HFFc6 (cell line): Measurements from ENCODE around the gene TUBA4B. TPM values are rescaled to one million over a fixed set of nuclear protein-coding genes. Genes with fewer than 3 reads are reported as not detected.
A peak's percentile ranks its signal among the peaks of the same experiment; 100 is the strongest.

Experiments used
- DNase-seq: peaks from one replicate; pipeline ENCODE4 v3.0.0-alpha.2; 2018
- H3K27ac Mint-ChIP-seq: 2 replicates; pipeline ENCODE4 v1.8.0; 2020; ENCODE audit warnings: mild to moderate bottlenecking, mixed read lengths
- H3K27me3 Mint-ChIP-seq: 2 replicates; pipeline ENCODE4 v1.8.0; 2021; ENCODE audit warnings: mild to moderate bottlenecking, moderate library complexity, mixed read lengths; ENCODE audit not compliant: insufficient read depth
- H3K36me3 Mint-ChIP-seq: 2 replicates; pipeline ENCODE4 v1.8.0; 2021; ENCODE audit warnings: low read depth, mixed read lengths
- H3K4me1 Mint-ChIP-seq: 2 replicates; pipeline ENCODE4 v1.8.0; 2020; ENCODE audit warnings: low read depth, mixed read lengths
- H3K4me3 Mint-ChIP-seq: 2 replicates; pipeline ENCODE4 v1.8.0; 2020; ENCODE audit warnings: mild to moderate bottlenecking, moderate library complexity, mixed read lengths
- H3K9me3 Mint-ChIP-seq: 2 replicates; pipeline ENCODE4 v1.8.0; 2020; ENCODE audit warnings: mild to moderate bottlenecking, mixed read lengths
- long read RNA-seq: library from polyadenylated mRNA; unstranded; transcript quantifications from one replicate; pipeline ENCODE4 v2.0.0, GENCODE V29; 2019
- total RNA-seq, 6 experiments: library from RNA; stranded (reverse); fragmentation: NEBNext Ultra II Directional; extraction: Animal tissue kit (Norgen Biotek cat#: 25700); gene quantifications; 2 replicates in 1 of 6; 3 replicates in 5 of 6; pipeline ENCODE4 v1.2.3, GENCODE V29; 2021
- TF ChIP-seq, protein P1 (sequence below): fragments of 200-600 bp; sonication (generic); IDR thresholded peaks from 2 replicates; pipeline ENCODE4 v1.5.0; 2021; ENCODE audit warnings: antibody characterized with exemption, mild to moderate bottlenecking

TUBA4B gene
- total RNA-seq: not detected
- long read RNA-seq: 0 reads

GRCh38 chr2:219252900-219253752, at the start of gene TUBA4B:
TSS of gene TUBA4B (plus strand) at chr2:219253243. CDS start at chr2:219253408, 165 bp downstream.
- TF ChIP-seq, protein P1, sequence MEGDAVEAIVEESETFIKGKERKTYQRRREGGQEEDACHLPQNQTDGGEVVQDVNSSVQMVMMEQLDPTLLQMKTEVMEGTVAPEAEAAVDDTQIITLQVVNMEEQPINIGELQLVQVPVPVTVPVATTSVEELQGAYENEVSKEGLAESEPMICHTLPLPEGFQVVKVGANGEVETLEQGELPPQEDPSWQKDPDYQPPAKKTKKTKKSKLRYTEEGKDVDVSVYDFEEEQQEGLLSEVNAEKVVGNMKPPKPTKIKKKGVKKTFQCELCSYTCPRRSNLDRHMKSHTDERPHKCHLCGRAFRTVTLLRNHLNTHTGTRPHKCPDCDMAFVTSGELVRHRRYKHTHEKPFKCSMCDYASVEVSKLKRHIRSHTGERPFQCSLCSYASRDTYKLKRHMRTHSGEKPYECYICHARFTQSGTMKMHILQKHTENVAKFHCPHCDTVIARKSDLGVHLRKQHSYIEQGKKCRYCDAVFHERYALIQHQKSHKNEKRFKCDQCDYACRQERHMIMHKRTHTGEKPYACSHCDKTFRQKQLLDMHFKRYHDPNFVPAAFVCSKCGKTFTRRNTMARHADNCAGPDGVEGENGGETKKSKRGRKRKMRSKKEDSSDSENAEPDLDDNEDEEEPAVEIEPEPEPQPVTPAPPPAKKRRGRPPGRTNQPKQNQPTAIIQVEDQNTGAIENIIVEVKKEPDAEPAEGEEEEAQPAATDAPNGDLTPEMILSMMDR: no peak
- DNase-seq: peak; percentile 35
- no peaks in the 10 kb centered on the region for H3K9me3 Mint-ChIP-seq
- H3K27ac Mint-ChIP-seq: peak within 1 kb of the TSS; percentile 83
- peaks cover 10% of the 10 kb centered on the region for H3K27me3 Mint-ChIP-seq
- peaks cover 54% of the 10 kb centered on the region for H3K4me1 Mint-ChIP-seq
- H3K4me3 Mint-ChIP-seq: peak within 1 kb of the TSS; percentile 91
- H3K36me3 Mint-ChIP-seq: peaks cover 15% of the 10 kb centered on the region; the same call in 1 of the 2 replicates

GRCh38 chr2:219204425-219205164, 48.4 kb upstream of the TUBA4B start:
- no peak overlapping the region for H3K27ac Mint-ChIP-seq
- peaks cover 27% of the 10 kb centered on the region for H3K4me1 Mint-ChIP-seq
- no peak for DNase-seq
- TF ChIP-seq, protein P1: no peak
- H3K4me3 Mint-ChIP-seq: no peak overlapping the region
- 0 out of 2 replicates have a peak, but pooled peaks cover 2% of the 10 kb centered on the region for H3K36me3 Mint-ChIP-seq
- H3K27me3 Mint-ChIP-seq: peaks cover 8% of the 10 kb centered on the region
- H3K9me3 Mint-ChIP-seq: 0 out of 2 replicates have a peak, but pooled peaks cover 3% of the 10 kb centered on the region

DNA sequence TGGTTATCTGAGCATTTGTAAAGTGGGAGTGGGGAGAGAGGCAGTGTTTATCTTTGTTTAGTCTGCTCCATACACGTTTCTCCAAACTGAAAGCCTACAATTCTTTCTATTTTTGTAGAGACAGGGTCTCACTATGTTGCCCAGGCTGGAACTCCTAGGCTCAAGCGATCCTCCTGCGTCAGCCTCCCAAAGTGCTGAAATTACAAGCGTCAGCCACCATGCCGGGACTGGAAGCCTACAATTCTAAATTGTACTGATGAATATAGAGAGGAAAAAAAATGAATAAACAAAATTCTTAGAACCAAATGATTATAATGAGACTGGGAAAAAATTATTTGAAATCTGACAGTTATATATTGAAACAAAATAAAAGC, 47.9 kb upstream of the TUBA4B start:
- TF ChIP-seq, protein P1: no peak
- DNase-seq: no peak
- Mint-ChIP-seq H3K9me3 (0 out of 2 replicates have a peak, but pooled peaks cover 3% of the 10 kb centered on the region), H3K4me3 (peak overlapping the region; percentile 39; the same call in 1 of the 2 replicates), H3K36me3 (peaks cover 8% of the 10 kb centered on the region; the same call in 1 of the 2 replicates), H3K27me3 (peaks cover 7% of the 10 kb centered on the region), H3K27ac (no peak overlapping the region), H3K4me1 (peaks cover 27% of the 10 kb centered on the region)

- H3K4me3 Mint-ChIP-seq: peak overlapping the region; percentile 94
- TF ChIP-seq, protein P1: no peak
- H3K27me3 Mint-ChIP-seq: peaks cover 4% of the 10 kb centered on the region
- peaks cover 12% of the 10 kb centered on the region; the same call in 1 of the 2 replicates for H3K36me3 Mint-ChIP-seq
- peak overlapping the region; percentile 90 for H3K27ac Mint-ChIP-seq
- 0 out of 2 replicates have a peak, but pooled peaks cover 3% of the 10 kb centered on the region for H3K9me3 Mint-ChIP-seq
- H3K4me1 Mint-ChIP-seq: peaks cover 27% of the 10 kb centered on the region
- no peak for DNase-seq
Measured at GRCh38 chr2:219205981-219206327, 47.1 kb upstream of the TUBA4B start.

- Mint-ChIP-seq H3K27me3 (peaks cover 6% of the 10 kb centered on the region), H3K36me3 (peaks cover 17% of the 10 kb centered on the region; the same call in 1 of the 2 replicates), H3K4me1 (peaks cover 27% of the 10 kb centered on the region), H3K27ac (peak within 1 kb of the TSS; percentile 90), H3K4me3 (peak within 1 kb of the TSS; percentile 94), H3K9me3 (0 out of 2 replicates have a peak, but pooled peaks cover 3% of the 10 kb centered on the region)
- DNase-seq: peak; percentile 86
- TF ChIP-seq, protein P1: no peak
Measured at GRCh38 chr2:219206328-219207133, 46.5 kb upstream of the TUBA4B start, which contains the start of gene ZFAND2B. TSS of gene ZFAND2B (plus strand) at chr2:219206782. CDS start at chr2:219206988, 206 bp downstream.
